Fibroblast of villous mesenchyme (primary cell): Measurements from ENCODE around the gene ZNF628. TPM values are rescaled to one million over a fixed set of nuclear protein-coding genes. Genes with fewer than 3 reads are reported as not detected.
A peak's percentile ranks its signal among the peaks of the same experiment; 100 is the strongest.

Experiments used
- DNase-seq: peaks from one replicate; pipeline ENCODE4 v3.0.0-alpha.2; 2010; ENCODE audit warnings: low read depth
- H3K4me3 ChIP-seq: 2 replicates; pipeline ENCODE4 v1.5.1; 2011; ENCODE audit warnings: low read depth, mild to moderate bottlenecking, low read length
- total RNA-seq: library from RNA; depleted of rRNA; stranded (reverse); fragments of >200 nt; gene quantifications from 2 replicates; pipeline ENCODE4 v1.2.3, GENCODE V29; 2012
- TF ChIP-seq, protein P1 (sequence below): IDR thresholded peaks from 2 replicates; pipeline ENCODE4 v1.5.1; 2012; ENCODE audit warnings: low read depth, mild to moderate bottlenecking, low read length; ENCODE audit not compliant: insufficient read depth

ZNF628 gene
- total RNA-seq, 1 donor, result 0.86 TPM

DNA sequence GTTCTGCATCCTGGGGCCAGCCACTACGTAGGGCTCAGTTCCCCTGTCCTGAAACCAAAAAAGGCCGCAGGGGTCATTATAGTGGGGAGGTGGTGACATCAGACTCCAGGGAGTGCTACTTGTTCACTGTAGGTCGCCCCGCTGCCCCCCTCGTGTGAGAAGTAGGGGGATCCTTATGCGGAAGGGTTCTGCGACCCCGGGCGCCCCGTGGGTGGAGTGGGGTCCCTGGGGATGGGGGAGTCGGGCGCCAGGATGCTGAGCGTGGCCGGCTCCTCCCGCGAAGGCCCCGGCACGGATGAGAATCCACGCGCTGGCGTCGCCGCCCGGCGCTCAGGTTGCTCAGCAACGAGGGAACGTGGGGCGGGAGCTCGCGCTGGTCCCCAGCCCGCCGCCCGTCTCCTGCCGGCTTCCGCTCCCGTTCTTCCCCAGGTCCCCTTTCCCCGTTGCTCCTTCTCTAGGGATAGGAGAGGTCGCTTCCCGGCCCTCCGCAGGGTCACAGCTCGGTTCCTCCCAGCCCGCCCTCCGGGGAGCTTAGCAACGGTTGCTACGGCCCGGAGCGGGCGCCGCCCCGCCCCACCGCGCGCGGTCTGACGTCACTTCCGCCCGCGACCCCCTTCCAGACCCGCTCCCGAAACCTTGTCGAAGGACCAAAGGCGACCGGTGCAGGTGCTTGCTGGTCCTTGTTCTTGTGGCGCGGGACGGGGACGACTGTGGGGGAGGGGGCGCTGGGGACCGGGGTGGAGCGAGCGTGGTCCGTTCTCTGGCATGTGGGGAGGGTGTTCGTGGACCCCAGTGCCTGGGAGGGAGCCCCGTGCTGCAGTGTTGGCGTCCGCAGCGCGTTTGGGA lies 8.4 kb downstream of the ZNF628 start, which contains the start of gene NAT14:
NAT14 (plus strand) TSS at position 596 of the 846 bp plus-strand sequence. CDS start 521 bp downstream, outside the sequence.
- H3K4me3 ChIP-seq, result peak within 1 kb of the TSS; percentile 77
- DNase-seq, result peak; percentile 65
- TF ChIP-seq, protein P1, sequence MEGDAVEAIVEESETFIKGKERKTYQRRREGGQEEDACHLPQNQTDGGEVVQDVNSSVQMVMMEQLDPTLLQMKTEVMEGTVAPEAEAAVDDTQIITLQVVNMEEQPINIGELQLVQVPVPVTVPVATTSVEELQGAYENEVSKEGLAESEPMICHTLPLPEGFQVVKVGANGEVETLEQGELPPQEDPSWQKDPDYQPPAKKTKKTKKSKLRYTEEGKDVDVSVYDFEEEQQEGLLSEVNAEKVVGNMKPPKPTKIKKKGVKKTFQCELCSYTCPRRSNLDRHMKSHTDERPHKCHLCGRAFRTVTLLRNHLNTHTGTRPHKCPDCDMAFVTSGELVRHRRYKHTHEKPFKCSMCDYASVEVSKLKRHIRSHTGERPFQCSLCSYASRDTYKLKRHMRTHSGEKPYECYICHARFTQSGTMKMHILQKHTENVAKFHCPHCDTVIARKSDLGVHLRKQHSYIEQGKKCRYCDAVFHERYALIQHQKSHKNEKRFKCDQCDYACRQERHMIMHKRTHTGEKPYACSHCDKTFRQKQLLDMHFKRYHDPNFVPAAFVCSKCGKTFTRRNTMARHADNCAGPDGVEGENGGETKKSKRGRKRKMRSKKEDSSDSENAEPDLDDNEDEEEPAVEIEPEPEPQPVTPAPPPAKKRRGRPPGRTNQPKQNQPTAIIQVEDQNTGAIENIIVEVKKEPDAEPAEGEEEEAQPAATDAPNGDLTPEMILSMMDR, result no peak

DNA sequence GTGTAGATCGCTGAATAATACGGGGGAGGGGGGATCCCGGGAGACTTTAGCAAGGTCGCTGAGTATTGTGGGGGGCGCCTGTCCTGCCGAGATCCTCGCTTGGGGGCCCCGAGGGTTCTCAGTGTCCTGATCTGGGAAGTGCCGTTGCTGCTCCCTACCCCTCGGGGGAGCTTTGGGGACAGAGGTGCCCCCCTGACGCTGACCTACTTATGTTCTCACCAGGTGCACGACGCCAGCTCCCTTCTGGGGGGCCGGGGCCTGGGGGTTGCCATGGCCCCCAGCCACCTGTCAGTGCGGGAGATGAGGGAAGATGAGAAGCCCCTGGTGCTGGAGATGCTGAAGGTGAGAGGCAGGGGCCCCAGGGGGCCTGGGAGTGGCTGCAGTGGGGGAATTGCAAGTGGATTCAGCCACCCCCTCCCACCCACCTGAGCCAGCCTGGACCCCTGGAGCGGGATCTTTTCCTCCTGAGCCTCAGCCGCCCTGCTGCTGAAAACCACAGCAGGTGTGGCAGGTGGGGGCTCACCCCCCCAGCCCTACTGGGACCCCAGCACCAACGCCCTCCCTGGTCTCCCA lies 9.1 kb downstream of the ZNF628 start:
- peak overlapping the region; percentile 77 for H3K4me3 ChIP-seq
- TF ChIP-seq, protein P1, result no peak
- DNase-seq, result no peak

GRCh38 chr19:55486043-55486970 lies 9.9 kb downstream of the ZNF628 start:
- peak overlapping the region; percentile 77 for H3K4me3 ChIP-seq
- TF ChIP-seq, protein P1, result peak; percentile 6
- no peak for DNase-seq

DNA sequence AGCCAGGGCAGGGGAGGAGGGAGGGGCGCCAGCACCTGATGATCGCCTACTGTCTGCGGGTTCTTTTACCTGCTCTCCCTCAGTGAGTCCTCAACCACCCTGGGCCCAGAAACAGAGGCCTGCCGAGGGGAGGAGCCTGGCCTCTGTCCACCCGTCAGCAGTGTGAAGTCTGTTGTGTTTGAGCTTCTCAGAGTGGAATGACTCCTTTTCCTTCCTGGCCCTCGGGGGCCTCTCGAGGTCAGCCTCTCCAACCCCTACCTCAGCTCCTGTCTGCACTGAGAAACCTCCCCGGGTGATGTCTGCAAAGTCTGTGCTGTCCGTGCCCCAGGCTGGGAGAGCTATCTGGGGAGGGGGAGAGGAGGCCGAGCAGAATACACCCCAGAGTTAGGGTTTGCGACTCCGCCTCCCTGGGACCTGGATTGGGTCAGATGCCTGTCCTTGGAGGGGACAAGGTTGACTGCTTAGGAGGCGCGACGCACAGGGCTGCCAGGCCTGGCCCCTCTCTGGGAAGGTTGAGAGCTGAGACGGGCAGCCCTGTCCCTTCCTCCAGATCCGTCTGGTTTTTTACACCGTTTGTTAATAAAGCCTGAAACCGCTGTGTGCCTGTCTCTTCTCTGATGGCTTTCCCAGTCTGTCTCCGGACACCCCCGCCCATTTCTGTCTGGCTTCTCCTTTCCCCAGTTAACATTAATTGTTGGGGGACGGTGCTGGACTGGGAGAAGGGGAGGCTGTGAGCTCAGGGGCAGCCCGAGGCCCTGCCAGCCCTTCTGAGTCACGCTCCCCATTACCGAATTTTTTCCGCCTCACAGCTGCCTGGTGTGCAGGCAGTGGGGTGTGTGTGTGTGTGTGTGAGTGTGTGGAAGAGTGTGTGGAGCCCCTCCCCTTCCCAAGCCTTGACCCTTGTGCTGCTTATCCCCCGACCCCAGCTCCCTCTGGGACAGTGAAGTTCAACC lies 10.8 kb downstream of the ZNF628 start:
- peak; percentile 89 for DNase-seq
- TF ChIP-seq, protein P1, result no peak
- peak overlapping the region; percentile 23 for H3K4me3 ChIP-seq

DNA sequence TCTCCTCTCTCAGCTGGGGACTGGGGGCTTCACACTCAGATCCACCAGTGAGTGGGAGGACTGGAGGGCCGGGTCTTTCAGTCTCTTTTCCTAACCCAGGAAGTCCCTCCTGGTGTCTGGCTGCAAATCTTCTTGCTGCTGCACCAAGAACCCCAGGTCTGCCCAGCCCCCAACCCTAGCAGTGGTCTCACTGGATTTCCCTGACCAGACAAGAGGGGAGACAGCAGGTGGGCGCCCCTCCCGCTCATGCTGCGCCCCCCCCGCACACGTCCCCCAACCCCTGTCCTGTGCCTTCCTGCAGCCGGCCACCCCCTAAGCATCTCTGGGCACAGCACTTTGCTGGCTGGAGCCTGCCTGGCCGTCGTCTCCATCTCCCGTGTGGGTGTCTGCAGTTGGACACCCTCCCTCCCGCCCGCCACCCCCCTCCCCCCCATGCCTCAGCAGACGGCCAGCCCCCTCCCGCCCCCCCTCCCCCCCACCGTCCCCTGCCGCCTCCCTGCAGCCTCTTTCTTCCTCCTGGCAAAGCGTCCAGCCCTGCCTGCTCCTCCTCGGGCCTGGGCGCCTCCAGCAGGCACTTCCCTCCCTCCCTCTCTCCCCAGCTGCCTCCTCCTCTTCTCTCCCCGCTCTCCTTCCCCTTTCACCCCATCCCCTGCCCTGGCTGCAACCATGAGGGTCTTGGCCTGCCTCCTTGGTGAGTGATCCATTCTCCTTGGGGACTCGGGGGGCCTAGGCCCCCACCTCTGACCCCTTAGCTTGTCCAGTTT lies 11.7 kb downstream of the ZNF628 start, which contains the start of gene SSC5D:
SSC5D (plus strand) TSS at position 513 of the 764 bp plus-strand sequence; CDS start at position 667, 154 bp downstream.
- no peak for DNase-seq
- TF ChIP-seq, protein P1, result no peak
- peak within 1 kb of the TSS; percentile 40 for H3K4me3 ChIP-seq
